HepG2 (cell line): Measurements from ENCODE around the gene RAD54L. TPM values are rescaled to one million over a fixed set of nuclear protein-coding genes. Genes with fewer than 3 reads are reported as not detected.

Source experiments
- ARHGAP35 ChIP-seq: sonication (generic); formaldehyde crosslinking; IDR thresholded peaks from 2 replicates; pipeline ENCODE4 v1.9.0; 2022; ENCODE audit warnings: mild to moderate bottlenecking, inconsistent platforms, moderate library complexity, missing genetic modification reagents, borderline replicate concordance
- CEBPG ChIP-seq: IDR thresholded peaks from 2 replicates; pipeline ENCODE4 v1.6.1; 2016
- DR1 ChIP-seq: sonication (generic); formaldehyde crosslinking; IDR thresholded peaks from 2 replicates; pipeline ENCODE4 v1.8.0; 2021; ENCODE audit warnings: mild to moderate bottlenecking, missing genetic modification reagents, inconsistent platforms
- E2F5 ChIP-seq: sonication (generic); formaldehyde crosslinking; conservative IDR thresholded peaks from 2 replicates; pipeline ENCODE4 v1.4.0; 2020; ENCODE audit warnings: missing genetic modification reagents
- ELF4 ChIP-seq: sonication (generic); formaldehyde crosslinking; IDR thresholded peaks from 2 replicates; pipeline ENCODE4 v1.5.0; 2020; ENCODE audit warnings: missing genetic modification reagents, mild to moderate bottlenecking, moderate library complexity, borderline replicate concordance
- GABPA ChIP-seq, 2 experiments: IDR thresholded peaks; 2 replicates each; pipeline ENCODE4 v1.6.1; 2011 to 2016; ENCODE audit warnings: low read depth in 2 of 2, low read length in 1 of 2, missing biosample characterization in 1 of 2, missing genetic modification characterization in 1 of 2
- GATAD2A ChIP-seq: IDR thresholded peaks from 2 replicates; pipeline ENCODE4 v1.6.1; 2016
- HES4 ChIP-seq: sonication (generic); formaldehyde crosslinking; IDR thresholded peaks from 2 replicates; pipeline ENCODE4 v1.9.0; 2021; ENCODE audit warnings: mild to moderate bottlenecking, missing genetic modification reagents, borderline replicate concordance
- HNRNPK ChIP-seq: fragments of 200-400 bp; formaldehyde crosslinking; IDR thresholded peaks from 2 replicates; pipeline ENCODE4 v1.6.1; 2018; ENCODE audit warnings: low read length, low read depth, moderate library complexity, mild to moderate bottlenecking; ENCODE audit not compliant: poor library complexity, severe bottlenecking
- JARID2 ChIP-seq: sonication (generic); formaldehyde crosslinking; IDR thresholded peaks from 2 replicates; pipeline ENCODE4 v1.8.1; 2023; ENCODE audit warnings: missing genetic modification reagents, inconsistent platforms; ENCODE audit not compliant: insufficient replicate concordance
- KLF12 ChIP-seq: sonication (generic); formaldehyde crosslinking; IDR thresholded peaks from 2 replicates; pipeline ENCODE4 v1.4.0; 2020; ENCODE audit warnings: missing genetic modification reagents, borderline replicate concordance
- MTF1 ChIP-seq: sonication (generic); formaldehyde crosslinking; IDR thresholded peaks from 2 replicates; pipeline ENCODE4 v1.5.0; 2020; ENCODE audit warnings: missing genetic modification reagents
- MYNN ChIP-seq: sonication (generic); formaldehyde crosslinking; IDR thresholded peaks from 2 replicates; pipeline ENCODE4 v1.4.0; 2020; ENCODE audit warnings: mild to moderate bottlenecking, low read depth, missing genetic modification reagents
- PHB2 ChIP-seq: fragments of 450-650 bp; IDR thresholded peaks from 2 replicates; pipeline ENCODE4 v1.6.1; 2018; ENCODE audit not compliant: partially characterized antibody
- PHF21A ChIP-seq: sonication (generic); formaldehyde crosslinking; IDR thresholded peaks from 2 replicates; pipeline ENCODE4 v1.5.0; 2020; ENCODE audit warnings: mild to moderate bottlenecking, missing genetic modification reagents
- RAD51 ChIP-seq: fragments of 450-650 bp; IDR thresholded peaks from 2 replicates; pipeline ENCODE4 v1.6.1; 2016; ENCODE audit warnings: borderline replicate concordance
- SSRP1 ChIP-seq: IDR thresholded peaks from 2 replicates; pipeline ENCODE4 v1.6.1; 2016; ENCODE audit warnings: control low read depth
- TRIM24 ChIP-seq: sonication (generic); formaldehyde crosslinking; IDR thresholded peaks from 2 replicates; pipeline ENCODE4 v1.8.0; 2022; ENCODE audit warnings: mild to moderate bottlenecking, missing genetic modification reagents
- ZFP90 ChIP-seq: sonication (generic); formaldehyde crosslinking; IDR thresholded peaks from 2 replicates; pipeline ENCODE4 v1.8.0; 2022; ENCODE audit warnings: missing genetic modification reagents, mild to moderate bottlenecking, inconsistent platforms, borderline replicate concordance
- ZFY ChIP-seq: sonication (generic); formaldehyde crosslinking; IDR thresholded peaks from 2 replicates; pipeline ENCODE4 v1.4.0; 2020; ENCODE audit warnings: missing genetic modification reagents
- ZKSCAN5 ChIP-seq: sonication (generic); formaldehyde crosslinking; IDR thresholded peaks from 2 replicates; pipeline ENCODE4 v1.5.1; 2020; ENCODE audit warnings: mild to moderate bottlenecking, missing genetic modification reagents
- ZNF136 ChIP-seq: sonication (generic); formaldehyde crosslinking; IDR thresholded peaks from 2 replicates; pipeline ENCODE4 v1.8.1; 2022; ENCODE audit warnings: low read depth, mild to moderate bottlenecking, moderate library complexity, missing genetic modification reagents
- ZNF557 ChIP-seq: sonication (generic); formaldehyde crosslinking; IDR thresholded peaks from 2 replicates; pipeline ENCODE4 v1.4.0; 2020; ENCODE audit warnings: missing genetic modification reagents
- ZNF558 ChIP-seq: sonication (generic); formaldehyde crosslinking; IDR thresholded peaks from 2 replicates; pipeline ENCODE4 v1.9.0; 2022; ENCODE audit warnings: mild to moderate bottlenecking, missing genetic modification reagents, borderline replicate concordance
- ZNF609 ChIP-seq: sonication (generic); formaldehyde crosslinking; IDR thresholded peaks from 2 replicates; pipeline ENCODE4 v1.4.0; 2020; ENCODE audit warnings: mild to moderate bottlenecking, missing genetic modification reagents, borderline replicate concordance
- ZNF781 ChIP-seq: sonication (generic); formaldehyde crosslinking; IDR thresholded peaks from 2 replicates; pipeline ENCODE4 v1.5.1; 2020; ENCODE audit warnings: borderline replicate concordance, mild to moderate bottlenecking, missing genetic modification reagents; ENCODE audit errors: not compliant biosample characterization
- polyA plus RNA-seq, 8 experiments: library from polyadenylated mRNA; depleted of rRNA in 3 of 8; stranded (reverse) in 7 of 8; unstranded in 1 of 8; fragments of >200 nt; fragmentation: Illumina TruSeq in 4 of 8; extraction: Trizol in 4 of 8; gene quantifications; 2 replicates each; pipeline versions ENCODE4 v1.2.1 to v1.2.3, GENCODE V29; 2011 to 2016; ENCODE audit warnings: low read depth in 4 of 8, missing spikeins in 1 of 8, mixed read lengths in 1 of 8; ENCODE audit not compliant: insufficient read depth in 1 of 8
- total RNA-seq, 5 experiments: library from RNA; depleted of rRNA; stranded (reverse); fragments of >200 nt; fragmentation: Illumina TruSeq; extraction: Trizol; gene quantifications; 2 replicates each; pipeline ENCODE4 v1.2.3, GENCODE V29; 2016; ENCODE audit warnings: low read depth in 1 of 5

RAD54L gene
- total and polyA plus RNA-seq, 2 of the 13 experiments (the other 11 are each of a cell fraction or from before 2014, with no cell fraction given): 10.2 to 30.0 TPM

GRCh38 chr1:46301808-46302640, 54.5 kb downstream of the RAD54L start (continued):
- TF ChIP-seq ZNF609 (CRISPR knock-in tag): no peak
- peak; percentile 15; the same call in 1 of the 2 replicates for TF ChIP-seq KLF12 (CRISPR knock-in tag)
- peak; percentile 75 for TF ChIP-seq HNRNPK
- no peak for TF ChIP-seq ZKSCAN5 (CRISPR knock-in tag)
- no peak for TF ChIP-seq TRIM24 (CRISPR knock-in tag)
- no peak for TF ChIP-seq ZNF557 (CRISPR knock-in tag)
- peak; percentile 51; the same call in 1 of the 2 replicates for TF ChIP-seq DR1 (CRISPR knock-in tag)
- no peak; the same call in 1 of the 2 replicates for TF ChIP-seq ZNF136 (CRISPR knock-in tag)
- no peak for TF ChIP-seq E2F5 (CRISPR knock-in tag)
- no peak for TF ChIP-seq JARID2 (CRISPR knock-in tag)
- no peak for TF ChIP-seq SSRP1 (CRISPR knock-in tag)
- no peak; the same call in 1 of the 2 replicates for TF ChIP-seq ZNF558 (CRISPR knock-in tag)
- peak; percentile 67 for TF ChIP-seq ZFY (CRISPR knock-in tag)
- TF ChIP-seq HES4 (CRISPR knock-in tag): no peak; the same call in 1 of the 2 replicates
- TF ChIP-seq MYNN (CRISPR knock-in tag): no peak
- TF ChIP-seq RAD51: no peak
- no peak for TF ChIP-seq PHB2
- TF ChIP-seq GATAD2A: no peak
- no peak for TF ChIP-seq CEBPG (CRISPR knock-in tag)
- TF ChIP-seq ZNF781 (CRISPR knock-in tag): no peak
- TF ChIP-seq PHF21A (CRISPR knock-in tag): no peak
- no peak for TF ChIP-seq GABPA (IDR thresholded peaks at IDR 0.05; ENCODE audit: low read depth, low read length)
- TF ChIP-seq GABPA (CRISPR knock-in tag; IDR thresholded peaks at IDR 0.05; ENCODE audit: low read depth): no peak
- TF ChIP-seq MTF1 (CRISPR knock-in tag): 0 out of 2 replicates have a peak, but pooled peaks have one; percentile 22
- no peak for TF ChIP-seq ZFP90 (CRISPR knock-in tag)
- TF ChIP-seq ELF4 (CRISPR knock-in tag): peak; percentile 85
- no peak; the same call in 1 of the 2 replicates for TF ChIP-seq ARHGAP35
